Endothelial cell (in vitro differentiated cells): ENCODE results near the gene P3H2. TPM values are rescaled to one million over a fixed set of nuclear protein-coding genes. Genes with fewer than 3 reads are reported as not detected.
"Not testable (repeated sequence)": the region's sequence is repeated elsewhere in the genome, so short reads cannot be mapped to it uniquely, and the experiment has no call there.

Experiments used
- DNase-seq: peaks from one replicate; pipeline ENCODE4 v3.0.0; 2021; ENCODE audit warnings: low spot score
- H3K27ac Mint-ChIP-seq: one replicate; pipeline ENCODE4 v1.8.0; 2021; ENCODE audit warnings: mixed read lengths, inconsistent platforms; ENCODE audit not compliant: unreplicated experiment
- H3K27me3 Mint-ChIP-seq: one replicate; pipeline ENCODE4 v1.8.0; 2021; ENCODE audit warnings: mild to moderate bottlenecking, moderate library complexity, mixed read lengths, inconsistent platforms; ENCODE audit not compliant: unreplicated experiment
- H3K36me3 Mint-ChIP-seq: one replicate; pipeline ENCODE4 v1.8.0; 2021; ENCODE audit warnings: mild to moderate bottlenecking, low read depth, mixed read lengths, inconsistent platforms; ENCODE audit not compliant: unreplicated experiment
- H3K4me1 Mint-ChIP-seq: one replicate; pipeline ENCODE4 v1.8.0; 2021; ENCODE audit warnings: mild to moderate bottlenecking, mixed read lengths, inconsistent platforms; ENCODE audit not compliant: unreplicated experiment
- H3K4me3 Mint-ChIP-seq: one replicate; pipeline ENCODE4 v1.8.0; 2021; ENCODE audit warnings: mild to moderate bottlenecking, mixed read lengths, inconsistent platforms; ENCODE audit not compliant: unreplicated experiment
- H3K9me3 Mint-ChIP-seq: one replicate; pipeline ENCODE4 v1.8.0; 2021; ENCODE audit warnings: mixed read lengths, inconsistent platforms; ENCODE audit not compliant: unreplicated experiment
- total RNA-seq: library from RNA; stranded (reverse); fragmentation: NEBNext Ultra II Directional; extraction: Animal tissue kit (Norgen Biotek cat#: 25700); gene quantifications from one replicate; pipeline ENCODE4 v1.2.1, GENCODE V29; 2021; ENCODE audit not compliant: unreplicated experiment
- TF ChIP-seq, protein P1 (sequence below): fragments of 200-600 bp; sonication (generic); IDR thresholded peaks from one replicate; pipeline ENCODE4 v1.5.0; 2021; ENCODE audit warnings: antibody characterized with exemption; ENCODE audit not compliant: unreplicated experiment

P3H2 gene
- total RNA-seq, 1 donor from 2014 or later, result 1.5 TPM

- TF ChIP-seq, protein P1, sequence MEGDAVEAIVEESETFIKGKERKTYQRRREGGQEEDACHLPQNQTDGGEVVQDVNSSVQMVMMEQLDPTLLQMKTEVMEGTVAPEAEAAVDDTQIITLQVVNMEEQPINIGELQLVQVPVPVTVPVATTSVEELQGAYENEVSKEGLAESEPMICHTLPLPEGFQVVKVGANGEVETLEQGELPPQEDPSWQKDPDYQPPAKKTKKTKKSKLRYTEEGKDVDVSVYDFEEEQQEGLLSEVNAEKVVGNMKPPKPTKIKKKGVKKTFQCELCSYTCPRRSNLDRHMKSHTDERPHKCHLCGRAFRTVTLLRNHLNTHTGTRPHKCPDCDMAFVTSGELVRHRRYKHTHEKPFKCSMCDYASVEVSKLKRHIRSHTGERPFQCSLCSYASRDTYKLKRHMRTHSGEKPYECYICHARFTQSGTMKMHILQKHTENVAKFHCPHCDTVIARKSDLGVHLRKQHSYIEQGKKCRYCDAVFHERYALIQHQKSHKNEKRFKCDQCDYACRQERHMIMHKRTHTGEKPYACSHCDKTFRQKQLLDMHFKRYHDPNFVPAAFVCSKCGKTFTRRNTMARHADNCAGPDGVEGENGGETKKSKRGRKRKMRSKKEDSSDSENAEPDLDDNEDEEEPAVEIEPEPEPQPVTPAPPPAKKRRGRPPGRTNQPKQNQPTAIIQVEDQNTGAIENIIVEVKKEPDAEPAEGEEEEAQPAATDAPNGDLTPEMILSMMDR, result no peak
- H3K4me3 Mint-ChIP-seq, result no peak overlapping the region
- H3K4me1 Mint-ChIP-seq, result no peaks in the 10 kb centered on the region
- H3K27ac Mint-ChIP-seq, result no peak overlapping the region
- H3K27me3 Mint-ChIP-seq, result no peaks in the 10 kb centered on the region
- no peak for DNase-seq
- no peaks in the 10 kb centered on the region for H3K9me3 Mint-ChIP-seq
- no peaks in the 10 kb centered on the region for H3K36me3 Mint-ChIP-seq
Observed at GRCh38 chr3:190155752-190156151, 35.1 kb upstream of the P3H2 start.

DNA sequence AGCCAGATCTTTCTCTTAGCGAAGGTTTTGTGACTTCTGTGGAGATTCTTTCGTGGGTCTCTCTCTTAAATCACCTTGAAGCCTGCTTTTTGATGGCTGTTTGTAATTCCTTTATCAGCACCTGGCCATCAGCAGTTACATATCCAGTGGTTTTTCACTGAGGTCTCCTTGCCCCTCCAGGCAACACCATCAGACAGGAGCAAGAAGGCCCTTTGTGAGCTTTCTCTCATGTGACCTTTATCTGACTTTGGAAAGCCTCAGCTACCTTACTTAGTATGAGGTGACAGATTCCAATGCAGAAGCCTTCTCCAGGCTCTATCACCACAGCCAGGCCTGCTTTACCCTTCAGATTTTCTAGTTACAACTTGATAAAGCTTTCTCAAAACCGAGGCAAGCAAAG lies 30.0 kb upstream of the P3H2 start:
- Mint-ChIP-seq H3K9me3 (peaks cover 2% of the 10 kb centered on the region), H3K36me3 (peaks cover 2% of the 10 kb centered on the region), H3K4me1 (no peaks in the 10 kb centered on the region), H3K27me3 (peaks cover 2% of the 10 kb centered on the region), H3K27ac (no peak overlapping the region), H3K4me3 (no peak overlapping the region)
- TF ChIP-seq, protein P1, result no peak
- no peak for DNase-seq

GRCh38 chr3:190149830-190150619 lies 29.3 kb upstream of the P3H2 start:
- not testable (repeated sequence) for H3K4me3 Mint-ChIP-seq, DNase-seq, H3K27me3 Mint-ChIP-seq, H3K9me3 Mint-ChIP-seq, H3K4me1 Mint-ChIP-seq, H3K36me3 Mint-ChIP-seq, H3K27ac Mint-ChIP-seq

GRCh38 chr3:190144793-190145192 lies 24.1 kb upstream of the P3H2 start:
- peaks cover 11% of the 10 kb centered on the region for H3K9me3 Mint-ChIP-seq
- H3K4me3 Mint-ChIP-seq, H3K36me3 Mint-ChIP-seq, H3K27ac Mint-ChIP-seq, DNase-seq, H3K27me3 Mint-ChIP-seq, H3K4me1 Mint-ChIP-seq: not testable (repeated sequence)

DNA sequence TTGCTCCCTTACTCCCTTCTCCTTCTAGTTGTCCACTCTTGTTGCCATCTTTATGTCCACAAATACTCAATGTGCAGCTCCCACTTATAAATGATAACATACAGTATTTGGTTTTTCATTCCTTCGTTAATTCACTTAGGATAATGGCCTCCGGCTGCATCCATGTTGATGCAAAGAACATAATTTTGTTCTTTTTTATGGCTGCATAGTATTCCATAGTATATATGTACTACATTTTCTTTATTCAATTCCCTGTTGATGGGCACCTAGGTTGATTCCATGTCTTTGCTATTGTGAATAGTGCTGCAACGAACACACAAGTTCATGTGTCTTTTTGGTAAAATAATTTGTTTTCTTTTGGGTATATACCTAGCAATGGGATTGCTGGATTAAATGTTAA lies 21.3 kb upstream of the P3H2 start:
- TF ChIP-seq, protein P1, result no peak
- Mint-ChIP-seq H3K27me3 (peaks cover 2% of the 10 kb centered on the region), H3K9me3 (peaks cover 11% of the 10 kb centered on the region), H3K4me1 (no peaks in the 10 kb centered on the region), H3K4me3 (no peak overlapping the region), H3K27ac (no peak overlapping the region), H3K36me3 (peaks cover 5% of the 10 kb centered on the region)
- no peak for DNase-seq

- Mint-ChIP-seq H3K4me3 (no peak overlapping the region), H3K27ac (no peak overlapping the region), H3K4me1 (no peaks in the 10 kb centered on the region)
Observed at GRCh38 chr3:190139365-190139764, 18.7 kb upstream of the P3H2 start.

More at GRCh38 chr3:190139365-190139764, 18.7 kb upstream of the P3H2 start:
- TF ChIP-seq, protein P1, result no peak
- Mint-ChIP-seq H3K9me3 (no peaks in the 10 kb centered on the region), H3K36me3 (no peaks in the 10 kb centered on the region), H3K27me3 (no peaks in the 10 kb centered on the region)
- DNase-seq, result no peak
